Femur (tissue), 1 donor: Measurements from ENCODE around the gene CNGB1.
"Not testable (repeated sequence)": the region's sequence is repeated elsewhere in the genome, so short reads cannot be mapped to it uniquely, and the experiment has no call there.

ENCODE experiments used
- DNase-seq: peaks from one replicate; pipeline ENCODE4 v3.0.0-alpha.2; 2017

The CNGB1 gene

DNA sequence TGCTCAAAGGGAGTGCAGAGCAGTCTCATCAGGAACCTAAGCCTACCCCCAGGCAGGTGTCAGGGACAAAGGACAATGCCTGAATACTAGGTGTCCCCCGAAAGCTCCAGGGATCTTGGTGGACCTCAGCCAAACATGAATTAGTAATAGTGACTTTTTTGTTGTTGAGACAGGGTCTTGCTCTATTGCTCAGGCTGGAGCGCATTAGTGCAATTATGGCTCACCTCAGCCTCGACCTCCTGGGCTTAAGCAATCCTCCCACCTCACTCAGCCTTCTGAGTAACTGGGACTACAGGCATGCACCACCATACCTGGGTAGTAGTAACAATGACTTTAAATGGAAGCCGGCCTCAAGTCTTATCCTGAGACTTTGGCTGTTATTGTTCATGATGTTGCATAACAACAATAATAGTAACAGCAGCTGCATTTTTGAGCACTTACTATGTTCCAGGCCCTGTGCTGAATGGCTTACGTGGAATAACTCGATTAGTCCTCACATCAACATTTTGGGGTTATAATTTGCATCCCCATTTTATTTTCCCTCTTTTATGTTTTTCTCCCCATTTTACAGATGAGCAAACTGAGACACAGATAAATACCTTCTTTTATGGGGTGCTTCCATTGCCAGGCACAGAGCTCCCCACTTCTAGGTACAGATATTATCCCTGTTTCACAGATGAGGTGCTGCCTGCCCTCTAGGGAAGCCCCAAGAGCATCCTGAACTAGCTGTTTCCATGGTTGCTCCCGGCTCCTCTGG lies 19.5 kb downstream of the CNGB1 start:
- DNase-seq = no peak

- DNase-seq = no peak
These were observed 20.5 kb downstream of the CNGB1 start for GRCh38 chr16:57950382-57950781.

GRCh38 chr16:57949595-57950238 lies 21.2 kb downstream of the CNGB1 start:
- no peak for DNase-seq

DNA sequence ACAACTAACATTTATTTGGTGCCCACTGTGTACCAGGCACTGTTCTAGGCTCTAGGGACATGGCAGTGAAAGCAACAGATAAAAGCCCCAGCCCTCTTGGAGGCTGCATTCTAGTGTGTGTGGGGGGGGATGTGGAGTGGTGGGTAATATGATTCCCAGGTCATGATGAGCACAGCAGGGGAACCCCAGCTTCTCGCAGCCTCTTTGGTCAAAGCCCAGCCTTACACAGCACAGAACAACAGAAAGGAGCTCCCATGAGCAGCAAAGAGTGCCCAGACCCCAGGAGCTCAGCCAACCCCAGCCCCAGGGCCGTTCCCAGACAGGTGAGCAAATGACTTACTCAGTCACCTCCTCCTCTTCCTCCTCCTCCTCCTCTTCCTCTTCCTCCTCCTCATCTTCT lies 21.9 kb downstream of the CNGB1 start:
- no peak for DNase-seq

GRCh38 chr16:57948027-57948426 lies 22.9 kb downstream of the CNGB1 start:
- no peak for DNase-seq

DNA sequence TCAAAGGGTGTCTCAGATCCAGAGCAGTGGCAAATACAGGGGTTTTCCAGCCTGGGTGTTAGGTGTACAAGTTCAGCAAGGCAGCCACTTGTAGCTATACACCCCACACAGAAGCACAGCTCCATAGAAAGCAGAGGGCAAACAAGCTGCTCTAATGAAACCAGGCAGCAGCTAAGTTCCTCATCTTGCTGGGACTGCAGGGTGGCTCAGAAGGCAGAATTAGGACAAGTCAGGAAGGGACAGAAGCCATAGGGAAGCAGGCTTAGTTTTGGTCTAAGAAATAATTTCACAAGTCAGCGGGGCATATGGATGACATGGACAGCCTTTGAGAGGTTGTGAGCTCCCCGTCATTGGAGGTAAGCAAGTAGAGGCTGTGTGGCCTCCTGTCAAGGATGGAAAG lies 23.7 kb downstream of the CNGB1 start:
- no peak for DNase-seq

DNA sequence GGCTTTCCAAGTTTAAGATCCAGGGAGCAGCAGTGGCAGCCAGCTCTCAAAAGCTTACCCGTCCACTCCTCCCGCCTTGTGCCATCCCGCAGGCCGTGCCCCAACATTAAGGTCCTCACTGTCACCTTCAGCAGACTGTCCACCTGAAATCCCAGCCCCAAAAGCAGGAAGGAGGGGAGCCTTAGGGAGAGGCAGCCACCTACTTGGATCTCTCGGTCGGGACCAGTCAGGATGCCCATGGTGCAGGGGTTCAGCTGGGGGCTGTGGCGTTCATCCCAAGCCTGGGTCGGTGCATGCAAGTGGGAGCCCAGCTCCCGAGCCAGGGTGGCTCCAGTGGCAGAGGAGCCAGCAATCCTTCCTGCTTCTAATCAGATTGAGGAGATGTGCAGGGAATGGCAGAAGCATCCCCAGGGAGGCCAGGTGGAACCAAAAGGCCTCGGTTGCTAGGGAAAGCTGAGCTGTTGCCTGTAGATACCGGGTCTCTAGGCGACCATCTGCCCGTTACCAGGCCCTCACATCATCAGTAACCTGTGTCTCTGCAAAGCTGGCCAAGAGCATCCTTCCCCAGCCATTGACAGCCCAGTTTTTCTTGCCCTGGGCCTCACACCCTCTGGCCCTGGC lies 24.6 kb downstream of the CNGB1 start:
- no peak for DNase-seq

- no peak for DNase-seq
These were observed 25.2 kb downstream of the CNGB1 start for GRCh38 chr16:57945740-57946138.

- DNase-seq = no peak
These were observed 25.8 kb downstream of the CNGB1 start for GRCh38 chr16:57944970-57945739.

- DNase-seq = not testable (repeated sequence)
These were observed 27.5 kb downstream of the CNGB1 start for GRCh38 chr16:57943381-57943780.

- DNase-seq = not testable (repeated sequence)
These were observed 29.0 kb downstream of the CNGB1 start for GRCh38 chr16:57941901-57942300.

DNA sequence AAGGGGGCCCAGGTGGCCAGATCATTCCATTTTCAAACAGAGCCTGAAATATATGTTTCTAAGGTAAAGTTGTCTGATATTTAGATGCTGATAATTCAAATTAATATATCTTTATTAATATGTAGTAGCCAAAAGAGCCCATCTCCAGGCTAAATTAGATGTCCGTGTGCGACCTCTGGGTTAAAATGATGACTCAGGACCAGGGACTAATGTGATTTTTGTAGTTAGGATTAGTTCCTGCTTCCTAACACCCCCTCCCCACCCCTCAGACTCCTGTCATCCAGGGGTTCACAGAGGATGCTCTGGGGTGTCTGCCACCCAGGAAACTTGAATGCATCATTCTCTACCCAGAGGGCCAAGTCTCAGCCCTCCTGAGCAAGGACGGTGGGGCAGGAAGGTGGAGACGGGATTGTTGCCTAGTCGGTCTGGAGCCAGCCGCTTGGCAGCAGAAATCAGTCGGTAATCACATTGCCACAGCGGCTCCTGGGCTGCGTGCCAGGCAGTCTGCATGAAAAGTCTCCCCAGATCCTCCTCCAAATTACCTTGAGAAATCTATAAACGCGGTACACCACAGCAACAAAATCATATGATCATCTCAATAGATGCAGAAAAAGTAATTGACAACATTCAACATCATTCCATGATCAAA lies 29.8 kb downstream of the CNGB1 start:
- DNase-seq = peak; percentile 65

- no peak for DNase-seq
These were observed 30.5 kb downstream of the CNGB1 start for GRCh38 chr16:57940382-57940966.

- DNase-seq = no peak
These were observed 31.1 kb downstream of the CNGB1 start for GRCh38 chr16:57939872-57940224.

GRCh38 chr16:57938936-57939871 lies 31.7 kb downstream of the CNGB1 start:
- DNase-seq = peak; percentile 91

DNA sequence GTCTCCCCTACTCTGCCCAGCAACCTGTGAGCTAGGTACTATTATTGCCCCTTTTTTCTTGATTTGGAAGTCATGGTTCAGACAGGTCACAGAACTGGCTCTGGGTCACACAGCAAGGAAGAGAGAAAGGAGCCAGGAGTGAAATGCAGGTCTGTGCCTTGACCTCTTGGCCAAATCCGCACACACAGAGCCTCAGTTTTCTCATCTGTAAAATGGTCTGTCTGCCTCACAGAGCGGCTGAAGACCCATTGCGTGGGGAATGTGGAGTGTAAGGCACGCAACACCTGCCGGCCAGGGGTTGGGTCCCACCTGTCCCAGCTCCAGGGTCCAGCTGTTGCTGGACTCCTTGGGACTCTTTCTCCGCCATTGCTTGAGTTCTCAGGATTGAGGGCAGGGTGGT lies 32.4 kb downstream of the CNGB1 start:
- no peak for DNase-seq

- DNase-seq = no peak
These were observed 33.1 kb downstream of the CNGB1 start for GRCh38 chr16:57937861-57938260.

DNA sequence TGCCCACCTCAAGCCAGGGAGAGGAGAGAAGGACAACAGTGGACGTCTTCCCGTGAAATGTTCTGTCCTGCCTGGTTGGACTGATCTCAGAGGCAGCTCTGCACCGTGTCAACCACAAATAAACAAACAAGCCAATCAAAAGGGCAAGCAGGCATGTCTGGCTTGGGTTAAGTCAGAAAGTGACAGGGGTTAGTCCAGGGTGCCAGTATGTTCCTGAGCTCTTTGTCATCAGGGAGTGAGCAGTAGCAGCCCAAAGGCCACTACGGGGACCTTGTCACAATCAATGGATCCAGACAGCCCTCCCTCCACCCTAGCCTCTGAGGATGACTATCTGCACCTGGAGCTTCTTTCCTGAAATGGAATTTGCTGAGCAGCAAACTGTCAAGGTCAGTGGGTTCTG lies 35.0 kb downstream of the CNGB1 start:
- no peak for DNase-seq

GRCh38 chr16:57930533-57930932 lies 40.4 kb downstream of the CNGB1 start:
- no peak for DNase-seq

GRCh38 chr16:57929250-57929649 lies 41.7 kb downstream of the CNGB1 start:
- no peak for DNase-seq

DNA sequence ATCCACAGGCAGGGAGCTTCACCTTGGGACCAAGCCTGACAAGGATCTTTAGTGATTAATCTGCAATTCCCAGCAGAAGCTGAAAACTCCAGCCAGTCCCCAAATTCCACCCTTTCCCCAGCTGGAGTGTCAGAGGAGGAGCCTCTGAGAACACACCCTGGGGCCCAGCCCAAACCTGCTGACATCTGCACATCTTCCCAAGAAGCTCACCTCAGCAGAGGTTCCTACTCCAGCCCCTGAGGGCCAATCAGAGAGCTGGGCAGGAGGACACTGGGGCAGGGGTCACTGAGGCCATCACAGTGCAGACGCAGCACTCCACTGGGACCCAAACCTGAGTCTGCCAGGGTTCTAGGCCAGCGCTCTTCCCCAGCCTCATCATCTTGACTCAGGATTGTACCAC lies 44.9 kb downstream of the CNGB1 start:
- DNase-seq = no peak
